Stimulated activated CD8-positive, alpha-beta memory T cell treated with anti-CD3 and anti-CD28 coated beads, Interleukin-7, amount 100 ng/mL, for 4 hours (primary cell): ENCODE data around the gene CLIP1.
"Not testable (repeated sequence)": the region's sequence is repeated elsewhere in the genome, so short reads cannot be mapped to it uniquely, and the experiment has no call there.

ENCODE experiments used
- DNase-seq, 2 donors: peaks; one replicate each; pipeline ENCODE4 v3.0.0-alpha.2; 2020; ENCODE audit warnings: low read depth in 2 of 2

Gene CLIP1

GRCh38 chr12:122421821-122422729, at the start of gene CLIP1:
Gene CLIP1 (minus strand): TSS chr12:122422669. CDS start chr12:122380452, 42,217 bp downstream.
- DNase-seq, result peak in 1 of 2 donors; percentile 53

- DNase-seq, result no peak
These were observed 49.1 kb upstream of the CLIP1 start for GRCh38 chr12:122471324-122472226.

- DNase-seq, result not testable (repeated sequence)
These were observed 48.1 kb upstream of the CLIP1 start for GRCh38 chr12:122470576-122470975.

GRCh38 chr12:122469856-122470255, 47.4 kb upstream of the CLIP1 start:
- DNase-seq, result not testable (repeated sequence)

- DNase-seq, result no peak
These were observed 45.5 kb upstream of the CLIP1 start for GRCh38 chr12:122467983-122468382.

- DNase-seq, result not testable (repeated sequence)
These were observed 42.0 kb upstream of the CLIP1 start for GRCh38 chr12:122464317-122465042.

GRCh38 chr12:122460641-122461040, 38.2 kb upstream of the CLIP1 start:
- no peak for DNase-seq

GRCh38 chr12:122460061-122460460, 37.6 kb upstream of the CLIP1 start:
- no peak for DNase-seq

GRCh38 chr12:122459211-122459610, 36.7 kb upstream of the CLIP1 start:
- no peak for DNase-seq

GRCh38 chr12:122458105-122459035, 35.9 kb upstream of the CLIP1 start:
- no peak for DNase-seq

GRCh38 chr12:122457627-122458026, 35.2 kb upstream of the CLIP1 start:
- DNase-seq, result no peak

GRCh38 chr12:122454739-122455138, 32.3 kb upstream of the CLIP1 start:
- DNase-seq, result no peak

- DNase-seq, result no peak
These were observed 31.8 kb upstream of the CLIP1 start for GRCh38 chr12:122454250-122454721.

- DNase-seq, result no peak
These were observed 30.3 kb upstream of the CLIP1 start for GRCh38 chr12:122452701-122453285.

GRCh38 chr12:122449317-122449716, 26.8 kb upstream of the CLIP1 start:
- no peak for DNase-seq

- not testable (repeated sequence) for DNase-seq
These were observed 25.4 kb upstream of the CLIP1 start for GRCh38 chr12:122447825-122448224.

- not testable (repeated sequence) for DNase-seq
These were observed 23.9 kb upstream of the CLIP1 start for GRCh38 chr12:122446390-122446789.

- not testable (repeated sequence) for DNase-seq
These were observed 21.6 kb upstream of the CLIP1 start for GRCh38 chr12:122444071-122444470.

- DNase-seq, result not testable (repeated sequence)
These were observed 16.4 kb upstream of the CLIP1 start for GRCh38 chr12:122438822-122439221.

- no peak for DNase-seq
These were observed 15.2 kb upstream of the CLIP1 start for GRCh38 chr12:122437656-122438121.
